NCI-H226 (cell line): ENCODE results near the gene TBCD.

Experiments used
- DNase-seq: peaks from one replicate; pipeline ENCODE4 v3.0.0-alpha.2; 2015

TBCD gene

GRCh38 chr17:82791532-82791931 is 39.7 kb downstream of the TBCD start:
- peak; percentile 28 for DNase-seq

- DNase-seq: no peak
Measured at GRCh38 chr17:82793974-82794630, 42.2 kb downstream of the TBCD start.

- DNase-seq: no peak
Measured at GRCh38 chr17:82794781-82795482, 43.1 kb downstream of the TBCD start.

GRCh38 chr17:82795615-82796014 is 43.8 kb downstream of the TBCD start:
- DNase-seq: no peak

- DNase-seq: no peak
Measured at GRCh38 chr17:82797061-82797460, 45.2 kb downstream of the TBCD start.

GRCh38 chr17:82798752-82799151 is 46.9 kb downstream of the TBCD start:
- no peak for DNase-seq

- DNase-seq: no peak
Measured at GRCh38 chr17:82799591-82799990, 47.7 kb downstream of the TBCD start.

- DNase-seq: no peak
Measured at GRCh38 chr17:82800885-82801284, 49.0 kb downstream of the TBCD start.

- no peak for DNase-seq
Measured at GRCh38 chr17:82801377-82801970, 49.6 kb downstream of the TBCD start.

GRCh38 chr17:82802075-82802780 is 50.4 kb downstream of the TBCD start:
- no peak for DNase-seq

- DNase-seq: no peak
Measured at GRCh38 chr17:82803185-82803584, 51.3 kb downstream of the TBCD start.

GRCh38 chr17:82803606-82804005 is 51.7 kb downstream of the TBCD start:
- DNase-seq: no peak

- DNase-seq: no peak
Measured at GRCh38 chr17:82804442-82805191, 52.8 kb downstream of the TBCD start.

- DNase-seq: no peak
Measured at GRCh38 chr17:82805254-82805653, 53.4 kb downstream of the TBCD start.

GRCh38 chr17:82805823-82806222 is 54.0 kb downstream of the TBCD start:
- DNase-seq: no peak

- no peak for DNase-seq
Measured at GRCh38 chr17:82806645-82807044, 54.8 kb downstream of the TBCD start.

- DNase-seq: no peak
Measured at GRCh38 chr17:82807101-82807500, 55.2 kb downstream of the TBCD start.

- DNase-seq: no peak
Measured at GRCh38 chr17:82807562-82807961, 55.7 kb downstream of the TBCD start.

GRCh38 chr17:82808006-82808405 is 56.1 kb downstream of the TBCD start:
- no peak for DNase-seq

GRCh38 chr17:82808921-82809905 is 57.3 kb downstream of the TBCD start:
- no peak for DNase-seq

GRCh38 chr17:82810644-82811430 is 59.0 kb downstream of the TBCD start:
- DNase-seq: no peak
